Measurements from ENCODE around the gene ZBTB49. TPM values are rescaled to one million over a fixed set of nuclear protein-coding genes. Genes with fewer than 3 reads are reported as not detected.

Gene ZBTB49
- total and polyA plus RNA-seq, 2 donors (not counting 1 experiment from before 2014, with no cell fraction given): 7.0 to 16.9 TPM

DNA sequence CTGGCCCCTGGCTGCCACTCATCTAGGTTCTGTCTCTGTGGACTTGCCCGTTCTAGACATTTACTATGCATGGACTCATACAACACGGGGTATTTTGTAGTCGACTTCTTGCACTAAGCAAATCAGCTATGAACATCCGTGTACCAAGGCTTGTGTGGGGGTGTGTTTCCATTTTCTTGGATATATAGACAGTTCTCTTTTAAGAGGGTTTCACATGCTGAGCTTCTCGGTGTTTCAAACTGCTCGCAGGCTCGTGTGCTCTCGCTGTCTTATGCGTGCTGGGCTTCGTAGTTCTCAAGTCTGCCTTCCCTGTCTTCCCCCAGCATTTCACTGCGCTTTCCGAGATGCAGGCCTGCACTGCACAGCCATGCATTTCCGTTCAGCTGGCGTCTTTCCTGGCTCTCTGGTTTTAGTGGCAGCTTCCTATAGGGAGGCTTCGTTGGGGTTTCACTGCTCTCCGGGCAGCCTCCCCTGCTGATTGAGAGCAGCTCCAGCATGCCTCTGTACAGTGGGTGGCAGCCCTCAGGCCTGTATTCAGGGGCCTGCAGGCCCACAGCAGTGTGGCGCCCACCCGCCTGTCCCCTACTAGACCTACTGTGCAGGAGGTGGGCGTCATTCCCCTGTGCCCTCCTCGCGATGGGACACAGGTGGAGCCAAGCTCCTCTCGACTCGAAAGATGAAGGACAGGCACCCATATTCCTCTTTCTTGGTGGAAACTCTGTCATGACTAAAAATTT, 27.6 kb downstream of the ZBTB49 start:
- H3K9me3 ChIP-seq (ENCODE audit: control extremely low read depth in 1 of 3, control insufficient read depth in 2 of 3, insufficient read depth in 1 of 3, low read length in 2 of 3): no peaks in the 10 kb centered on the region
- H2AFZ ChIP-seq (ENCODE audit: insufficient read depth, low read depth, low read length, poor library complexity, severe bottlenecking): no peak overlapping the region
- WGBS (ENCODE audit: insufficient coverage): over 99% methylated on average over 15 of the region's 23 CpGs
- H3K4me1 ChIP-seq (ENCODE audit: control insufficient read depth in 2 of 2, insufficient read depth in 2 of 2, low read length in 2 of 2): no peaks in the 10 kb centered on the region
- H3K27ac ChIP-seq (ENCODE audit: low read length in 2 of 2): no peak overlapping the region
- no peaks in the 10 kb centered on the region for H3K27me3 ChIP-seq (replicated peaks in 1 of 4; ENCODE audit: control extremely low read depth in 1 of 4, control insufficient read depth in 3 of 4, insufficient read depth in 4 of 4, low read length in 3 of 4)
- TF ChIP-seq, protein P1, sequence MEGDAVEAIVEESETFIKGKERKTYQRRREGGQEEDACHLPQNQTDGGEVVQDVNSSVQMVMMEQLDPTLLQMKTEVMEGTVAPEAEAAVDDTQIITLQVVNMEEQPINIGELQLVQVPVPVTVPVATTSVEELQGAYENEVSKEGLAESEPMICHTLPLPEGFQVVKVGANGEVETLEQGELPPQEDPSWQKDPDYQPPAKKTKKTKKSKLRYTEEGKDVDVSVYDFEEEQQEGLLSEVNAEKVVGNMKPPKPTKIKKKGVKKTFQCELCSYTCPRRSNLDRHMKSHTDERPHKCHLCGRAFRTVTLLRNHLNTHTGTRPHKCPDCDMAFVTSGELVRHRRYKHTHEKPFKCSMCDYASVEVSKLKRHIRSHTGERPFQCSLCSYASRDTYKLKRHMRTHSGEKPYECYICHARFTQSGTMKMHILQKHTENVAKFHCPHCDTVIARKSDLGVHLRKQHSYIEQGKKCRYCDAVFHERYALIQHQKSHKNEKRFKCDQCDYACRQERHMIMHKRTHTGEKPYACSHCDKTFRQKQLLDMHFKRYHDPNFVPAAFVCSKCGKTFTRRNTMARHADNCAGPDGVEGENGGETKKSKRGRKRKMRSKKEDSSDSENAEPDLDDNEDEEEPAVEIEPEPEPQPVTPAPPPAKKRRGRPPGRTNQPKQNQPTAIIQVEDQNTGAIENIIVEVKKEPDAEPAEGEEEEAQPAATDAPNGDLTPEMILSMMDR (IDR thresholded peaks at IDR 0.05): no peak
- TF ChIP-seq EZH2 (IDR thresholded peaks at IDR 0.05; ENCODE audit: borderline replicate concordance, insufficient read depth, low read depth, low read length, poor library complexity, severe bottlenecking): no peak
- no peaks in the 10 kb centered on the region for H4K20me1 ChIP-seq (ENCODE audit: control insufficient read depth, insufficient read depth, low read length, poor library complexity, severe bottlenecking)
- no peaks in the 10 kb centered on the region for H3K9me3 Mint-ChIP-seq (ENCODE audit: insufficient read depth)
- no peak overlapping the region for H3K4me2 ChIP-seq (replicated peaks; ENCODE audit: low read depth, low read length, poor library complexity, severe bottlenecking)
- DNase-seq: no peak
- H3K9ac ChIP-seq (ENCODE audit: low read length): no peak overlapping the region
- no peaks in the 10 kb centered on the region for H3K4me1 Mint-ChIP-seq
- no peak overlapping the region for H3K4me3 ChIP-seq (ENCODE audit: control extremely low read depth in 1 of 5, extremely low read depth in 1 of 5, insufficient read depth in 1 of 5, low read depth in 2 of 5, low read length in 4 of 5)
- peaks cover 9 to 55% of the 10 kb centered on the region in 2 experiments for H3K36me3 ChIP-seq (replicated peaks in 1 of 2; ENCODE audit: control extremely low read depth in 1 of 2, control insufficient read depth in 1 of 2, extremely low read depth in 1 of 2, insufficient read depth in 2 of 2, low read length in 1 of 2)
- POLR2A ChIA-PET: no interaction called here
- intact Hi-C loops (cut with micrococcal nuclease): no loop called here
- no peaks in the 10 kb centered on the region for H3K79me2 ChIP-seq (ENCODE audit: control insufficient read depth, insufficient read depth, low read length)
- CTCF ChIA-PET: no interaction called here
- H3K27me3 Mint-ChIP-seq: no peaks in the 10 kb centered on the region
- ATAC-seq (ENCODE audit: low read depth): no peak
- H3K27ac Mint-ChIP-seq: no peak overlapping the region
- no peak overlapping the region for H3K4me3 Mint-ChIP-seq

GRCh38 chr4:4320528-4320927, 30.5 kb downstream of the ZBTB49 start:
- TF ChIP-seq, protein P1 (IDR thresholded peaks at IDR 0.05): no peak
- no peak for TF ChIP-seq EZH2 (IDR thresholded peaks at IDR 0.05; ENCODE audit: borderline replicate concordance, insufficient read depth, low read depth, low read length, poor library complexity, severe bottlenecking)
- 96% methylated on average over 15 of the region's 15 CpGs for WGBS (ENCODE audit: insufficient coverage)
- POLR2A ChIA-PET: no interaction called here

More at GRCh38 chr4:4320528-4320927, 30.5 kb downstream of the ZBTB49 start:
- Histone ChIP-seq H3K4me3 (ENCODE audit: control extremely low read depth in 1 of 5, extremely low read depth in 1 of 5, insufficient read depth in 1 of 5, low read depth in 2 of 5, low read length in 4 of 5) (no peak overlapping the region), H2AFZ (ENCODE audit: insufficient read depth, low read depth, low read length, poor library complexity, severe bottlenecking) (no peak overlapping the region), H3K79me2 (ENCODE audit: control insufficient read depth, insufficient read depth, low read length) (no peaks in the 10 kb centered on the region), H3K4me2 (replicated peaks; ENCODE audit: low read depth, low read length, poor library complexity, severe bottlenecking) (no peak overlapping the region), H3K9me3 (ENCODE audit: control extremely low read depth in 1 of 3, control insufficient read depth in 2 of 3, insufficient read depth in 1 of 3, low read length in 2 of 3) (no peaks in the 10 kb centered on the region), H3K27ac (ENCODE audit: low read length in 2 of 2) (no peak overlapping the region), H3K4me1 (ENCODE audit: control insufficient read depth in 2 of 2, insufficient read depth in 2 of 2, low read length in 2 of 2) (no peaks in the 10 kb centered on the region), H4K20me1 (ENCODE audit: control insufficient read depth, insufficient read depth, low read length, poor library complexity, severe bottlenecking) (no peaks in the 10 kb centered on the region), H3K9ac (ENCODE audit: low read length) (no peak overlapping the region), H3K27me3 (replicated peaks in 1 of 4; ENCODE audit: control extremely low read depth in 1 of 4, control insufficient read depth in 3 of 4, insufficient read depth in 4 of 4, low read length in 3 of 4) (no peaks in the 10 kb centered on the region), H3K36me3 (replicated peaks in 1 of 2; ENCODE audit: control extremely low read depth in 1 of 2, control insufficient read depth in 1 of 2, extremely low read depth in 1 of 2, insufficient read depth in 2 of 2, low read length in 1 of 2) (peaks cover 5 to 37% of the 10 kb centered on the region in 2 experiments)
- Mint-ChIP-seq H3K27me3 (no peaks in the 10 kb centered on the region), H3K9me3 (ENCODE audit: insufficient read depth) (no peaks in the 10 kb centered on the region), H3K4me1 (no peaks in the 10 kb centered on the region), H3K4me3 (no peak overlapping the region), H3K27ac (no peak overlapping the region)
- no peak for DNase-seq
- intact Hi-C loops (cut with micrococcal nuclease): no loop called here
- CTCF ChIA-PET: no interaction called here
- no peak for ATAC-seq (ENCODE audit: low read depth)
